Common myeloid progenitor, CD34-positive (primary cell): Measurements from ENCODE around the gene ZNF620.
A peak's percentile ranks its signal among the peaks of the same experiment; 100 is the strongest.

ENCODE experiments used
- CTCF ChIA-PET: fragments of 350-600 bp; sonication (Branson Sonifier 250); formaldehyde crosslinking; loops from one replicate; lab custom pipeline; 2021; ENCODE audit warnings: antibody characterized with exemption; lab: Charles Lee
- POLR2A ChIA-PET: fragments of 350-600 bp; sonication (Branson Sonifier 250); formaldehyde crosslinking; loops from one replicate; lab custom pipeline; 2021; ENCODE audit warnings: antibody characterized with exemption; lab: Charles Lee
- DNase-seq, 3 donors: peaks; one replicate each; pipeline versions ENCODE4 v3.0.0 to v3.0.0-alpha.2; 2013
- H3K27ac ChIP-seq, 2 experiments: 1 replicate in 1 of 2; 2 replicates in 1 of 2; pipeline ENCODE4 v1.7.0; 2013; ENCODE audit warnings: inconsistent platforms in 2 of 2, low read length in 2 of 2, mild to moderate bottlenecking in 2 of 2, low read depth in 1 of 2, moderate library complexity in 1 of 2; ENCODE audit not compliant: severe bottlenecking in 2 of 2, insufficient read depth in 1 of 2, poor library complexity in 1 of 2
- H3K27me3 ChIP-seq, 5 experiments: replicated peaks in 2 of 5; 1 replicate in 3 of 5; 2 replicates in 2 of 5; pipeline versions ENCODE4 v1.6.1 to v1.7.0; 2013; ENCODE audit warnings: low read length in 4 of 5, mild to moderate bottlenecking in 2 of 5, moderate library complexity in 2 of 5, inconsistent platforms in 1 of 5; ENCODE audit not compliant: insufficient read depth in 5 of 5, control insufficient read depth in 4 of 5
- H3K36me3 ChIP-seq, 4 experiments: 1 replicate in 2 of 4; 2 replicates in 2 of 4; pipeline versions ENCODE4 v1.6.1 to v1.7.0; 2013; ENCODE audit warnings: low read length in 3 of 4, control low read depth in 1 of 4, mild to moderate bottlenecking in 1 of 4; ENCODE audit not compliant: control insufficient read depth in 4 of 4, insufficient read depth in 4 of 4
- H3K4me1 ChIP-seq, 4 experiments: 1 replicate in 3 of 4; 2 replicates in 1 of 4; pipeline versions ENCODE4 v1.6.1 to v1.7.1; 2013; ENCODE audit warnings: low read length in 3 of 4, mild to moderate bottlenecking in 3 of 4, control low read depth in 1 of 4, inconsistent platforms in 1 of 4, moderate library complexity in 1 of 4; ENCODE audit not compliant: control insufficient read depth in 4 of 4, insufficient read depth in 4 of 4; ENCODE audit errors: control extremely low read depth in 1 of 4
- H3K4me3 ChIP-seq, 7 experiments: 1 replicate in 4 of 7; 2 replicates in 3 of 7; pipeline versions ENCODE4 v1.5.1 to v1.7.0; 2013; ENCODE audit warnings: mild to moderate bottlenecking in 7 of 7, low read length in 6 of 7, moderate library complexity in 6 of 7, inconsistent platforms in 2 of 7, low read depth in 2 of 7, control low read depth in 1 of 7; ENCODE audit not compliant: insufficient read depth in 4 of 7, control insufficient read depth in 1 of 7; ENCODE audit errors: extremely low read depth in 1 of 7
- H3K9me3 ChIP-seq, 5 experiments: 1 replicate in 4 of 5; 2 replicates in 1 of 5; pipeline versions ENCODE4 v1.6.1 to v1.7.1; 2013; ENCODE audit warnings: low read length in 4 of 5, mild to moderate bottlenecking in 2 of 5, inconsistent platforms in 1 of 5, low read depth in 1 of 5, moderate library complexity in 1 of 5; ENCODE audit not compliant: control insufficient read depth in 4 of 5, insufficient read depth in 2 of 5; ENCODE audit errors: control extremely low read depth in 1 of 5
- WGBS: methylation state at CpG from one replicate; pipeline ENCODE4 v1.1.5; 2013; ENCODE audit not compliant: insufficient coverage; 5-methylcytosine and 5-hydroxymethylcytosine counted together

The ZNF620 gene

DNA sequence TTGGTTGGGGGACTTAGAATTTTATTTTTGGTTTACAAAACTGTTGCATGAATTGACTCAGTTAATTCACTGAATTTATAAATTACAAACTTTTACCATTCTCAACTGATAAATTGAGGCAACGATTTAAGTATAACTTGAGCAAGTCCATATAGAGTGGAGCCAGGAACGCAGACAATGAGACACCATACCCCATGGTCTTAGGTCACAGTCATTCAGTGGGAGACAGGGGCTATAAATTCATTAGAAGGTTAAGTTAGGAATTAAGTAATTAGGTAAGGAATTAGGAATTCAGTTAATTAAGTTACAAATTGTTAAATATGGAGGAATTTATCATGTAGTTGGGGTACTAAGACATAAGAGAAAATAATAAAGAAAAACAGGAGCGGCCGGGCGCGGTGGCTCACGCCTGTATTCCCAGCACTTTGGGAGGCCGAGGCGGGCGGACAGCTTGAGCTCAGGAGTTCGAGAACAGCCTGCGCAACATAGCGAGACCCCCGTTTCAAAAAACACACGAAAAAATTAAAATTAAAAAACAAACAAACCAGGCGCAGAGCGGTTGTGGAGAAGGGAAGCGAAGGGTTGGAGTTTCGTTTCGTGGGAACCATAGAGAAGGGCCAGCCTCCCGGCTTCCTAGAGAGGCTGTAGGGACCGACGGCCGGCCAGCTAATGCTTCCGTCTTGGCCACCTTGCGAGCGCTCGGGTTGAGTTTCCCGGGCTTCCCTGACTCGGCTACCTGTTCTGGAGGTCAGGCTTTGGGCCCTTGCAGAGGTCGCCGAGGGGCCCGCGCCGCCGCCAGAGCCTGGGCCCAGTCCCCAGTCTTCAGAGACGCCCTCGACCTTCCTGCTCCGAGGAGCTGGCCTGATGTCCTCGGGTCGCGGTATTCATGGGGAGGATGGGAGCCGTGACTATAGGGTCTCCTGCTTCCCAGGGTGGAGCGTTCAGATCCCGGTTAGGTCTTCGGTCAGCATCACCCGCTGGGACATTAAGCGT lies 29.1 kb upstream of the ZNF620 start, which contains the start of gene ZNF619:
TSS of gene ZNF619 (plus strand) at position 645 of the 993 bp plus-strand sequence. CDS start 858 bp downstream, outside the sequence.
- CTCF ChIA-PET = interaction anchor here (1.6 kb wide), 1 partner anchor 14 kb away, joined by 4 read pairs; no protein-coding TSS in a partner anchor
- no peaks in the 10 kb centered on the region for H3K27me3 ChIP-seq
- 1% methylated on average over 30 of the region's 48 CpGs for WGBS
- no peaks in the 10 kb centered on the region for H3K9me3 ChIP-seq
- H3K27ac ChIP-seq = peak within 1 kb of the TSS; percentile 88 to 95
- POLR2A ChIA-PET = interaction anchor here (1.9 kb wide), 1 partner anchor 12 kb away, joined by 8 read pairs; no protein-coding TSS in a partner anchor
- peak within 1 kb of the TSS; percentile 91 to 94 (median 93) for H3K4me3 ChIP-seq
- peaks cover 3 to 13% (median 6%) of the 10 kb centered on the region in 4 experiments for H3K4me1 ChIP-seq
- H3K36me3 ChIP-seq = peaks cover 1 to 22% (median 15%) of the 10 kb centered on the region in 4 experiments
- DNase-seq = peak; percentile 71 to 80 (median 79)

DNA sequence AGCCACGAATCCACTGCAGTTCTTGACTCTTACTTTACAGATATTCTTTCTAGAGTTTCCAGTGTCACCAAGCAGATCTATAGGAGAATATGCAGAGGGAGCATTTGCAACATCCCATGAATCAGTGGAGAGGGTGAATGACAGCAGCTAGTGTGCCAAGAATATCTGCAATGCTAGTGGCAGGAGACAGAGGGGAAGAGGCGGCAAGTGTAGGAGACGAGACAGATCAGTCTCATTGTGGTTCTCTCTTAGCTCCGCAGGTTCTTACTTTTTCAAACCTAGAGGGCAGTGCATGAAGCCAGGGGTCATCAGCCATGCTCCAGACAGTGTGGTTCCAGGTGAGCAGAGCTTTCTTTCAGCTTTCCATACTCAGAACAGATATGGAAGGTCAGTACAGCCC lies 28.2 kb upstream of the ZNF620 start:
- no peak for DNase-seq
- Histone ChIP-seq H3K27me3 (no peaks in the 10 kb centered on the region), H3K4me3 (peak overlapping the region in 6 of 7 experiments; percentile 91 to 94 (median 94)), H3K9me3 (no peaks in the 10 kb centered on the region), H3K4me1 (peaks cover 3 to 13% (median 6%) of the 10 kb centered on the region in 4 experiments), H3K27ac (peak overlapping the region in 1 of 2 experiments; percentile 95), H3K36me3 (peaks cover 10 to 31% (median 21%) of the 10 kb centered on the region in 4 experiments)
- ChIA-PET CTCF (no interaction called here), POLR2A (interaction anchor here (0.5 to 1.9 kb wide), 2 partner anchors 11 to 13 kb away, joined by 8 to 9 read pairs; no protein-coding TSS in a partner anchor)
- 20% methylated on average over 1 of the region's 4 CpGs for WGBS

GRCh38 chr3:40487172-40487571 lies 18.7 kb upstream of the ZNF620 start:
- Histone ChIP-seq H3K4me3 (no peak overlapping the region), H3K27ac (no peak overlapping the region), H3K36me3 (peaks cover 30 to 69% (median 50%) of the 10 kb centered on the region in 4 experiments), H3K9me3 (peaks cover 8 to 39% (median 25%) of the 10 kb centered on the region in 5 experiments), H3K4me1 (no peaks in the 10 kb centered on the region), H3K27me3 (no peaks in the 10 kb centered on the region)
- CTCF ChIA-PET = interaction anchor here (0.6 to 1.9 kb wide), 3 partner anchors 18 to 715 kb away, joined by 3 to 6 read pairs (median 5); partner anchors contain the start of gene ZNF620
- DNase-seq = no peak
- POLR2A ChIA-PET = no interaction called here
- WGBS = 94% methylated on average over 3 of the region's 3 CpGs

GRCh38 chr3:40490916-40491315 lies 14.9 kb upstream of the ZNF620 start:
- WGBS = no CpG with 5 or more reads among the region's 5 CpGs
- Histone ChIP-seq H3K27me3 (no peaks in the 10 kb centered on the region), H3K27ac (no peak overlapping the region), H3K4me1 (no peaks in the 10 kb centered on the region), H3K36me3 (peaks cover 20 to 34% (median 27%) of the 10 kb centered on the region in 4 experiments), H3K9me3 (peaks cover 8 to 27% (median 19%) of the 10 kb centered on the region in 5 experiments), H3K4me3 (no peak overlapping the region)
- ChIA-PET POLR2A (no interaction called here), CTCF (interaction anchor here (1.0 kb wide), 1 partner anchor 15 kb away, joined by 4 read pairs; the partner anchor contains the start of gene ZNF619)
- no peak for DNase-seq

DNA sequence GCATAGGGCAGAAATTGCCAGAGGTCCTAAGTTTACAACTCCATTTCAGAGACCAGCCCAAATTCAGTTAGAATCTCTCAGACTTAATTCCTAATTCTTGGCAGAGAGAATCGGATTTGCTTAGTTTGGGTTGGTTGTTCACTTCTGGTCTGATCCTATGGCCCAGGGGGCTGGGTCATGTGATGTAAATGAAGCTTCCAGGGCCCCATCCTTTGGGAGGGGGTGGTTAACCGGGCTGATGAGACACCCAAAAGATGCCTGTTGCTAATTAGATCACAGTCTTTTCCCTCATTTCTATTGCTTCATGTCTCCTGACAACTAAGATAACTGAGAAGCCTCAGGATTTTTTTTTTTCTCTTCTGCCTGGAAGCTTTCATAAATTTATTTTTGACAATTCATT lies 11.1 kb upstream of the ZNF620 start:
- DNase-seq = no peak
- POLR2A ChIA-PET = no interaction called here
- Histone ChIP-seq H3K9me3 (no peaks in the 10 kb centered on the region), H3K36me3 (peaks cover 0 to 6% (median 1%) of the 10 kb centered on the region in 4 experiments), H3K27me3 (no peaks in the 10 kb centered on the region), H3K4me3 (no peak overlapping the region), H3K27ac (no peak overlapping the region), H3K4me1 (no peaks in the 10 kb centered on the region)
- no CpG with 5 or more reads among the region's 2 CpGs for WGBS
- CTCF ChIA-PET = interaction anchor here (1.2 to 1.7 kb wide), 2 partner anchors 11 to 13 kb away, joined by 4 to 5 read pairs; partner anchors contain the start of gene ZNF620

DNA sequence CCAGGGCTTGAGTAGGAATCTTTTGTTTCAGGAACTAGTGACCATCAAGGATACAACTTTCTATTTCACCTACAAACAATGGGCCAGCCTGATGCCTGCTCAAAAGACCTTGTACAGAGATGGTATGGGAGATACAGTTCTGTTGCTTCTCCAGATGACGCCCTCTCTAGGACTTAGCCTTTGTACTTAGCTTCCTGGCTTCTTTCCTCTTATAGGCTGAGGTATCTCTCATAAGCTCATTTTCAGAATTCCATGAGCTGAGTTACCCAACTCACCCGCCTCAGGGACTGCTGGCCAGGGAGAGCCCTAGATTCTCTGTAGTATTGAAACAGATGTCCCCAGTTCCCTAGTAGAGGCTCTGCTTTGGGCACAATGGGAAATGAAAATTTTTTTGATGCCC lies 8.6 kb upstream of the ZNF620 start:
- Histone ChIP-seq H3K27me3 (no peaks in the 10 kb centered on the region), H3K4me1 (no peaks in the 10 kb centered on the region), H3K36me3 (no peaks in the 10 kb centered on the region), H3K9me3 (no peaks in the 10 kb centered on the region), H3K4me3 (no peak overlapping the region), H3K27ac (no peak overlapping the region)
- 89% methylated on average over 2 of the region's 2 CpGs for WGBS
- ChIA-PET POLR2A (no interaction called here), CTCF (interaction anchor here (1.1 kb wide), 1 partner anchor 8 kb away, joined by 3 read pairs; the partner anchor contains the start of gene ZNF620)
- DNase-seq = no peak
